ENCODE data around the gene P3H1.
"Not testable (repeated sequence)": the region's sequence is repeated elsewhere in the genome, so short reads cannot be mapped to it uniquely, and the experiment has no call there.

The P3H1 gene

GRCh38 chr1:42766741-42767509, at the start of gene P3H1, which contains the start of gene C1orf50:
Gene P3H1, minus strand, starts transcription at chr1:42767028. Its CDS starts 57 bp downstream, at chr1:42766971.
Gene C1orf50, plus strand, starts transcription at chr1:42767249. Its CDS starts 63 bp downstream, at chr1:42767312.
- H3K4me3 ChIP-seq (ENCODE audit: low read depth, low read length), result peak within 1 kb of the TSS; percentile 99
- peak; percentile 95 for DNase-seq (ENCODE audit: low read depth)

GRCh38 chr1:42815941-42816584, 49.2 kb upstream of the P3H1 start:
- H3K4me3 ChIP-seq (ENCODE audit: low read depth, low read length), result peak overlapping the region; percentile 72
- DNase-seq (ENCODE audit: low read depth), result no peak

- DNase-seq (ENCODE audit: low read depth); H3K4me3 ChIP-seq (ENCODE audit: low read depth, low read length): not testable (repeated sequence)
These were observed 48.0 kb upstream of the P3H1 start for GRCh38 chr1:42814815-42815214.

- DNase-seq (ENCODE audit: low read depth), result no peak
- no peak overlapping the region for H3K4me3 ChIP-seq (ENCODE audit: low read depth, low read length)
These were observed 40.3 kb upstream of the P3H1 start for GRCh38 chr1:42807056-42807668.

GRCh38 chr1:42806593-42806992, 39.8 kb upstream of the P3H1 start:
- no peak overlapping the region for H3K4me3 ChIP-seq (ENCODE audit: low read depth, low read length)
- no peak for DNase-seq (ENCODE audit: low read depth)

GRCh38 chr1:42806171-42806570, 39.3 kb upstream of the P3H1 start:
- H3K4me3 ChIP-seq (ENCODE audit: low read depth, low read length), result no peak overlapping the region
- no peak for DNase-seq (ENCODE audit: low read depth)

GRCh38 chr1:42801832-42802473, 35.1 kb upstream of the P3H1 start:
- no peak overlapping the region for H3K4me3 ChIP-seq (ENCODE audit: low read depth, low read length)
- DNase-seq (ENCODE audit: low read depth), result no peak

- H3K4me3 ChIP-seq (ENCODE audit: low read depth, low read length), result no peak overlapping the region
- no peak for DNase-seq (ENCODE audit: low read depth)
These were observed 31.2 kb upstream of the P3H1 start for GRCh38 chr1:42797979-42798378.

- no peak overlapping the region for H3K4me3 ChIP-seq (ENCODE audit: low read depth, low read length)
- no peak for DNase-seq (ENCODE audit: low read depth)
These were observed 30.6 kb upstream of the P3H1 start for GRCh38 chr1:42797414-42797813.

GRCh38 chr1:42793824-42794223, 27.0 kb upstream of the P3H1 start:
- DNase-seq (ENCODE audit: low read depth), result no peak
- no peak overlapping the region for H3K4me3 ChIP-seq (ENCODE audit: low read depth, low read length)

- H3K4me3 ChIP-seq (ENCODE audit: low read depth, low read length), result no peak overlapping the region
- no peak for DNase-seq (ENCODE audit: low read depth)
These were observed 21.2 kb upstream of the P3H1 start for GRCh38 chr1:42788021-42788420.

- H3K4me3 ChIP-seq (ENCODE audit: low read depth, low read length), result no peak overlapping the region
- DNase-seq (ENCODE audit: low read depth), result no peak
These were observed 19.3 kb upstream of the P3H1 start for GRCh38 chr1:42786097-42786496.

GRCh38 chr1:42784946-42785693, 18.3 kb upstream of the P3H1 start, which contains the start of gene TMEM269:
Gene TMEM269, plus strand, starts transcription at chr1:42784991. Its CDS starts 4,903 bp downstream, at chr1:42789894.
- peak within 1 kb of the TSS; percentile 46 for H3K4me3 ChIP-seq (ENCODE audit: low read depth, low read length)
- DNase-seq (ENCODE audit: low read depth), result no peak

- peak overlapping the region; percentile 46 for H3K4me3 ChIP-seq (ENCODE audit: low read depth, low read length)
- no peak for DNase-seq (ENCODE audit: low read depth)
These were observed 17.7 kb upstream of the P3H1 start for GRCh38 chr1:42784547-42784945.

GRCh38 chr1:42783092-42783491, 16.3 kb upstream of the P3H1 start:
- DNase-seq (ENCODE audit: low read depth), result no peak
- H3K4me3 ChIP-seq (ENCODE audit: low read depth, low read length), result no peak overlapping the region

GRCh38 chr1:42780176-42780575, 13.3 kb upstream of the P3H1 start:
- DNase-seq (ENCODE audit: low read depth), result no peak
- H3K4me3 ChIP-seq (ENCODE audit: low read depth, low read length), result no peak overlapping the region

GRCh38 chr1:42779725-42780124, 12.9 kb upstream of the P3H1 start:
- H3K4me3 ChIP-seq (ENCODE audit: low read depth, low read length), result no peak overlapping the region
- DNase-seq (ENCODE audit: low read depth), result no peak

GRCh38 chr1:42777852-42778251, 11.0 kb upstream of the P3H1 start:
- H3K4me3 ChIP-seq (ENCODE audit: low read depth, low read length), result no peak overlapping the region

GRCh38 chr1:42776502-42776901, 9.7 kb upstream of the P3H1 start:
- DNase-seq (ENCODE audit: low read depth), result no peak
- no peak overlapping the region for H3K4me3 ChIP-seq (ENCODE audit: low read depth, low read length)

More at GRCh38 chr1:42777852-42778251, 11.0 kb upstream of the P3H1 start:
- no peak for DNase-seq (ENCODE audit: low read depth)
